Measurements from ENCODE around the gene SLC2A11.
"Not testable (repeated sequence)": the region's sequence is repeated elsewhere in the genome, so short reads cannot be mapped to it uniquely, and the experiment has no call there.

DNA sequence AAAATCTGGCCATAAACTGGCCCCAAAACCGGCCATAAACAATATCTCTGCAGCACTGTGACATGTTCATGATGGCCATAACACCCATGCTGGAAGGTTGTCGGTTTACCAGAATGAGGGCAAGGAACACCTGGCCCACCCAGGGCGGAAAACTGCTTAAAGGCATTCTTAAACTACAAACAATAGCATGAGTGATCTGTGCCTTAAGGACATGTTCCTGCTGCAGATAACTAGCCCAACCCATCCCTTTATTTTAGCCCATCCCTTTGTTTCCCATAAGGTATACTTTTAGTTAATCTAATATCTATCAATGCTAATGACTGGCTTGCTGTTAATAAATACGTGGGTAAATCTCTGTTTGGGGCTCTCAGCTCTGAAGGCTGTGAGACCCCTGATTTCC is 42.6 kb downstream of the SLC2A11 start:
- TF ChIP-seq, protein P1, sequence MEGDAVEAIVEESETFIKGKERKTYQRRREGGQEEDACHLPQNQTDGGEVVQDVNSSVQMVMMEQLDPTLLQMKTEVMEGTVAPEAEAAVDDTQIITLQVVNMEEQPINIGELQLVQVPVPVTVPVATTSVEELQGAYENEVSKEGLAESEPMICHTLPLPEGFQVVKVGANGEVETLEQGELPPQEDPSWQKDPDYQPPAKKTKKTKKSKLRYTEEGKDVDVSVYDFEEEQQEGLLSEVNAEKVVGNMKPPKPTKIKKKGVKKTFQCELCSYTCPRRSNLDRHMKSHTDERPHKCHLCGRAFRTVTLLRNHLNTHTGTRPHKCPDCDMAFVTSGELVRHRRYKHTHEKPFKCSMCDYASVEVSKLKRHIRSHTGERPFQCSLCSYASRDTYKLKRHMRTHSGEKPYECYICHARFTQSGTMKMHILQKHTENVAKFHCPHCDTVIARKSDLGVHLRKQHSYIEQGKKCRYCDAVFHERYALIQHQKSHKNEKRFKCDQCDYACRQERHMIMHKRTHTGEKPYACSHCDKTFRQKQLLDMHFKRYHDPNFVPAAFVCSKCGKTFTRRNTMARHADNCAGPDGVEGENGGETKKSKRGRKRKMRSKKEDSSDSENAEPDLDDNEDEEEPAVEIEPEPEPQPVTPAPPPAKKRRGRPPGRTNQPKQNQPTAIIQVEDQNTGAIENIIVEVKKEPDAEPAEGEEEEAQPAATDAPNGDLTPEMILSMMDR (IDR thresholded peaks at IDR 0.05) = not testable (repeated sequence)
- not testable (repeated sequence) for TF ChIP-seq EP300 (IDR thresholded peaks at IDR 0.05)
